GM21447 (cell line): Measurements from ENCODE around the gene OR52E1.
"Not testable (repeated sequence)": the region's sequence is repeated elsewhere in the genome, so short reads cannot be mapped to it uniquely, and the experiment has no call there.

ENCODE experiments used
- ATAC-seq: cut with Tn5 transposase; IDR thresholded peaks from one replicate; pipeline ENCODE4 v1.9.1; 2021; ENCODE audit not compliant: unreplicated experiment

OR52E1 gene

GRCh38 chr11:5069272-5069671 lies at the start of gene OR52E1:
OR52E1 (plus strand) TSS chr11:5069572.
- no peak for ATAC-seq

- ATAC-seq = no peak
Measured at GRCh38 chr11:5021996-5022395, 47.4 kb upstream of the OR52E1 start.

- no peak for ATAC-seq
Measured at GRCh38 chr11:5036669-5037068, 32.7 kb upstream of the OR52E1 start.

- ATAC-seq = no peak
Measured at GRCh38 chr11:5037926-5038325, 31.4 kb upstream of the OR52E1 start.

GRCh38 chr11:5038341-5038740 lies 31.0 kb upstream of the OR52E1 start:
- ATAC-seq = no peak

GRCh38 chr11:5040876-5041275 lies 28.5 kb upstream of the OR52E1 start:
- ATAC-seq = no peak

GRCh38 chr11:5042091-5042490 lies 27.3 kb upstream of the OR52E1 start:
- ATAC-seq = no peak

DNA sequence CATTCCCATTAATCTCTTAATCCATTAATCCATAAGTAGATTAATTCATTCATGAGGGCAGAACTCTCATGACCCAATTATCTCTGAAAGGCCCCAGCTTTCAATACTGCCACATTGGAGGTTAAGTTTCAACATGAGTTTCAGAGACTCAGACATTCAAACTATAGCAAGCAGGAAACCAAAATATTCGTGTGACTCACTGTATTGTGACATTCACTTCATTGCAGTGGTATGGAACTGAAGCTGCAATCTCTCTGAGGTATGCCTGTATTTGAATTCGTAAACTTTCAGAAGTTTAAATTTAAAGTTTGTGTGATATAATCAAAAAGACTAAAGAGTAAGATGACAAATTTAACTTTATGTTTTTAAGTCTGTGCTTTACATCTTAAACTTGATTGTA lies 26.0 kb upstream of the OR52E1 start:
- ATAC-seq = no peak

DNA sequence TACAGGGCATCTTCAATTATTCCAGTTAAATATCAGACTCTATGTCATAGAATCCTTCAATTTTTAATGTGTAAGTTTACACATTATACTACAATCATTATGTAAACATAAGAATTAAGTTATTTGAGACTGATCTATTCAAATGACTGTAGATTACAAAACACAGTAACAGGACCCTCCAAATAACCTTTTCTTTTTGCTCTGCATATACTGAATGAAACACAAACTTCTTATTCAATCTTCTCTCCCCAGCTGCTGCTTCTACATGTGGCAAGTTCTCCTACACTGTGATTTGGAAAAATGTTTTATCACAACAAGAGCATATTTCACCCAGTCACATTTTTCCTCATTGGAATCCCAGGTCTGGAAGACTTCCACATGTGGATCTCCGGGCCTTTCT lies 23.1 kb upstream of the OR52E1 start, which contains the start of gene OR52J3:
Gene OR52J3, plus strand, starts transcription at position 301 of the 400 bp plus-strand sequence. Its CDS starts 0 bp downstream, at position 301.
- no peak for ATAC-seq

GRCh38 chr11:5046754-5047330 lies 22.5 kb upstream of the OR52E1 start:
- no peak for ATAC-seq

DNA sequence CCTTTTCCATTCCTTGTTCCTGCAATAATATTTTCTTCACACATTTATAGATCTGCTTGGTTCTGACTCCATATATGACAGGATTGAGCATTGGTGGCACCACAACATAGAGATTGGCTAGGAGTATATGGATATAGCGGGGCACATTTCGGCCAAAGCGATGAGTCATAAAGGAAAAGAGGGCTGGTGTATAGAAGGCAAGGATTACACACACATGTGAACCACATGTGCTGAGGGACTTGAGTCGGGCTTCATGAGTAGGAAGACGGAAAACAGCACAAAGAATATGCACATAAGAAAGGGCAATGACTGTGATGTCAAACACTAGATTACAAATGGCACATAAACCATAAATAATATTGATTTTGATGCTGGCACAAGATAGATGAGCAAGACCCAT lies 10.7 kb upstream of the OR52E1 start:
- ATAC-seq = not testable (repeated sequence)

- no peak for ATAC-seq
Measured at GRCh38 chr11:5059391-5059790, 10.0 kb upstream of the OR52E1 start, which contains the start of gene OR52E2. OR52E2 (minus strand) TSS chr11:5059627; CDS start chr11:5059627, 0 bp downstream.

- no peak for ATAC-seq
Measured at GRCh38 chr11:5065027-5065426, 4.3 kb upstream of the OR52E1 start.

- no peak for ATAC-seq
Measured at GRCh38 chr11:5071799-5072198, 2.4 kb downstream of the OR52E1 start.

DNA sequence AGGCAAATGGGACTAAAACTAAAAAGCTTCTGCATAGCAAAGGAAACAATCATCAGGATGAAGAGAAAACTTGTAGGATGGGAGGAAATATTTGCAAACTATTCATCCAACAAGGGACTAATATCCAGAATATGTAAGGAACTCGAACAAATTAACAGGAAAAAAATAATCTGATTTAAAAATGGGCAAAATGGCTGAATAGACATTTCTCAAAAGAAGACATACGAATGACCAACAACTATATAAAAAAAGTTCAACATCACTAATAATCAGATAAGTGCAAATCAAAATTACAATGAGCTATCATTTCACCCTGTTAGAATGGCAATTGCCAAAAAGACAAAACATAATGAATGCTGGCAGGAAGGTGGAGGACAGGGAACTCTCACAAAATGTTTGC lies 12.0 kb downstream of the OR52E1 start:
- no peak for ATAC-seq

GRCh38 chr11:5083602-5084001 lies 14.2 kb downstream of the OR52E1 start:
- ATAC-seq = no peak

DNA sequence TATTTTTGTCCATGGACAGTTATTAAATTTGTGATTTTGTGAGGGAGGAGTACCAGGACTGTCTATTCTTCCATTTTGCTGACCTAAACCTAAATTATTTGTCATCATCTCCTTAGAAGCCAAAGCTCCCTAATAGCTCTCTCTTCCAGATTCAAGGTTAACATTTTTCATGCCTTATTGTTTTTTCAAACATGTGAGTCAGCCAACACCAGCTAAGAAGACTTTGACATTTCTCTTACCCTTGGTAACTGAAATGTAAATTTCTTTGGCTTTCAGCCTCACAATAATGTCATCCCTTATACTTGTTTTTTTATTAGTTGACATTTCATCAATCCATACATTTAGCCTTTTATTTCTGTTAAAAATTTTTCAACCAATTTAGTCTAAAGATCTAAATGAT lies 19.2 kb downstream of the OR52E1 start:
- ATAC-seq = no peak

DNA sequence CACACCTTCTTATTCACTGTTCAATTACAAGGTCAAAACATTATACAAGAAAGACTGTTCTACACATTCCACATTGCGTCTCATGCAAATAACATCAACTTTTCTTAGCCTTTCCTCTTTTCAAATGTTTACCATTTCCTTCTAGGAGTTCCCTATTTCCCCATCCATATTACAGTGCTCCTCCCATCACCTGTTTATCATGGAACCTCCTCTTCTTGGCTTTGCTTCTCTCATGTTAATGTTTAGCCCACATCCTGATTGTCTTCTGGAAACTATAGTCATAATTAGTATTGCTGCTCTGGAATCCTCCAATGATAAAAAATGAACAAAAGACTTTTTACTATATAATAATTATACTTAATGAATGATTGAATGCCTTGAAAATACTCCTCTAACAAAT lies 21.3 kb downstream of the OR52E1 start:
- ATAC-seq = no peak

- ATAC-seq = no peak
Measured at GRCh38 chr11:5092821-5093585, 23.6 kb downstream of the OR52E1 start.

GRCh38 chr11:5096011-5096410 lies 26.6 kb downstream of the OR52E1 start:
- ATAC-seq = no peak

DNA sequence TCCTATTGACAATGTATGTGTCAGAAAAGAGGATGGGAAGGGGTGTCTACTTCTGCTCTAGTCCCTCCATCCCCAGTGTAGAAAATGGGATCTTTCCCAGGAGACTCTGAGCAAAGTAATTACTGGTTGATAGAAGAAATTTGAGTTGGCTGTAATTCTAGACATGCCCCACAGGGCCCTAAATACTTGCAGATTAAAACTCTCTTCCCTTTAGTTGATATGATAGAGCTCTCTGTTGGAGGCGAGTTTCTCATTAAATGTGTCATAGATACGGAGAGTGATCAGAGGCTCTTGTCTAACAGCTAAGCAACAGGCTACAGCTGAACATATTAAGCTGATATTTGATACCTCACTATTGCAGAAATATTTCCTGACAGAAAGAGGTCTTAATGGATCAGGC lies 32.9 kb downstream of the OR52E1 start:
- no peak for ATAC-seq

DNA sequence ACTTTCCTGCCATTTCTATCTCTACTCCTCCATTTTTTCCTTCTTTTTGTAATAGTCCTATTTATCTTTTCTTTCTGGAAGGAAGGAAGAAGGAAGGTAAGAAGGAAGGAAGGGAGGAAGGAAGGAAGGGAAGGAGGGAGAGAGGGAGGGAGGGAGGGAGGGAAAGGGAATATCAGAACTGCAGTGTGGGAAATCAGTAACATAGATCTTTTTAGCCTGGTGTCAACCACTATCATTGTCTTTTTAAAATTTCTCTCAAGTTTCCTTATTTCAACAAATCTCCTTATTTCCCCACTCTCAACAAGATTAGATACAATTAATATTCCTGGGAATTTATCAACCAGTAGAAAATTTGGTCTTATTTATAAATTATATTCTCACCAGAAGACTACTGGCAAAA lies 33.7 kb downstream of the OR52E1 start:
- ATAC-seq = no peak

DNA sequence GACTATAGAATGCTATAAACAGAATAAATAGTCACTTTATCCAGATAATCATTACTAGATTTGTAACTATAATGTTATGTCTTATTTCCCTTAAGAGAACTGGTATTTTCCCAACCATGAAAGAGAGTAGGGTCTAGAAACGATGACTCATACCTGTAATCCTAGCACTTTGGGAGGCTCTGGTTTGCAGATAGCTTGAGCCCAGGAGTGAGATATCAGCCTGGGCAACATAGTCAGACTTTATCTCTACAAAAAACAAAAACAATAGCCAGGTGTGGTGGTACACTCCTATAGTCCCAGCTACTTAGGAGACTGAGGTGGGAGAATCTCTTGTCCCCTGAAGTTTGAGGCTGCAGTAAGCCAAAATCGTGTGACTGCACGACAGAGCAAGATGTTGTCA lies 37.9 kb downstream of the OR52E1 start:
- no peak for ATAC-seq
